Esophagus (tissue), 2 donors: ENCODE data around the gene LENG8. TPM values are rescaled to one million over a fixed set of nuclear protein-coding genes. Genes with fewer than 3 reads are reported as not detected.

ENCODE experiments used
- H3K27ac ChIP-seq, 2 donors: one replicate each; pipeline ENCODE4 v1.5.1; 2013; ENCODE audit warnings: low read depth in 2 of 2, mild to moderate bottlenecking in 2 of 2, inconsistent platforms in 1 of 2, low read length in 1 of 2, moderate library complexity in 1 of 2
- H3K27me3 ChIP-seq, 2 donors: one replicate each; pipeline ENCODE4 v1.6.1; 2013; ENCODE audit warnings: low read length in 2 of 2, control low read depth in 1 of 2, mild to moderate bottlenecking in 1 of 2; ENCODE audit not compliant: insufficient read depth in 2 of 2, control insufficient read depth in 1 of 2
- H3K36me3 ChIP-seq, 2 donors: one replicate each; pipeline ENCODE4 v1.6.1; 2013; ENCODE audit warnings: low read length in 1 of 2; ENCODE audit not compliant: control insufficient read depth in 2 of 2, insufficient read depth in 2 of 2
- H3K4me1 ChIP-seq, 2 donors: one replicate each; pipeline ENCODE4 v1.6.1; 2013; ENCODE audit warnings: low read length in 1 of 2; ENCODE audit not compliant: control insufficient read depth in 2 of 2, insufficient read depth in 2 of 2
- H3K4me3 ChIP-seq, 2 donors: one replicate each; pipeline ENCODE4 v1.5.1; 2013; ENCODE audit warnings: low read length in 2 of 2, mild to moderate bottlenecking in 2 of 2, low read depth in 1 of 2, moderate library complexity in 1 of 2
- H3K9me3 ChIP-seq, 2 donors: one replicate each; pipeline ENCODE4 v1.6.1; 2013; ENCODE audit warnings: mild to moderate bottlenecking in 2 of 2, low read depth in 1 of 2, low read length in 1 of 2, moderate library complexity in 1 of 2; ENCODE audit not compliant: control insufficient read depth in 2 of 2, insufficient read depth in 1 of 2
- WGBS, 2 donors: extraction: QIAGEN DNeasy Blood & Tissue Kit; methylation state at CpG; one replicate each; pipeline ENCODE4 v1.1.7; 2013; 5-methylcytosine and 5-hydroxymethylcytosine counted together
- polyA plus RNA-seq, 2 donors: library from polyadenylated mRNA; stranded (reverse); fragments of 200-250 nt; gene quantifications; one replicate each; pipeline ENCODE4 v1.2.3, GENCODE V29; 2013
- donor health status: healthy with polysubstance abuse.
- donor health status: Bipolar disorder and iron deficiency.

The LENG8 gene
- 100 to 1,000 TPM in 1 of 2 donors, 10 to 100 TPM in 1; 55.3 to 137 TPM for polyA plus RNA-seq

- H3K36me3 ChIP-seq: peaks cover 11 to 30% of the 10 kb centered on the region in 2 donors
- 0 to 1% methylated on average over 83 to 96 of the region's 96 CpGs for WGBS, 2 donors
- H3K27ac ChIP-seq: peak within 1 kb of the TSS; percentile 98 to 99
- no peaks in the 10 kb centered on the region for H3K27me3 ChIP-seq
- peaks cover 5 to 16% of the 10 kb centered on the region in 2 donors for H3K4me1 ChIP-seq
- peak within 1 kb of the TSS; percentile 74 to 93 for H3K4me3 ChIP-seq
- no peaks in the 10 kb centered on the region for H3K9me3 ChIP-seq
Measured at GRCh38 chr19:54448774-54449700, at the start of gene LENG8. Gene LENG8 (plus strand): TSS chr19:54449199. CDS start chr19:54451345, 2,146 bp downstream.

GRCh38 chr19:54400913-54401312 is 48.1 kb upstream of the LENG8 start:
- WGBS, 2 donors: 43 to 66% methylated on average over 6 of the region's 6 CpGs
- Histone ChIP-seq H3K27me3 (no peaks in the 10 kb centered on the region), H3K4me3 (no peak overlapping the region), H3K9me3 (peaks cover 0 to 2% of the 10 kb centered on the region in 2 donors), H3K4me1 (peaks cover 0 to 3% of the 10 kb centered on the region in 2 donors), H3K27ac (no peak overlapping the region), H3K36me3 (no peaks in the 10 kb centered on the region)

- Histone ChIP-seq H3K4me3 (no peak overlapping the region), H3K36me3 (no peaks in the 10 kb centered on the region), H3K27ac (no peak overlapping the region), H3K4me1 (peaks cover 0 to 3% of the 10 kb centered on the region in 2 donors), H3K9me3 (peaks cover 0 to 2% of the 10 kb centered on the region in 2 donors), H3K27me3 (no peaks in the 10 kb centered on the region)
- 76 to 86% methylated on average over 8 of the region's 8 CpGs for WGBS, 2 donors
Measured at GRCh38 chr19:54403054-54403453, 45.9 kb upstream of the LENG8 start.

GRCh38 chr19:54405628-54406027 is 43.4 kb upstream of the LENG8 start:
- no peak overlapping the region for H3K27ac ChIP-seq
- peaks cover 0 to 2% of the 10 kb centered on the region in 2 donors for H3K9me3 ChIP-seq
- no peaks in the 10 kb centered on the region for H3K27me3 ChIP-seq
- no peak overlapping the region for H3K4me3 ChIP-seq
- H3K36me3 ChIP-seq: no peaks in the 10 kb centered on the region
- peaks cover 0 to 3% of the 10 kb centered on the region in 2 donors for H3K4me1 ChIP-seq

- H3K9me3 ChIP-seq: peaks cover 0 to 2% of the 10 kb centered on the region in 2 donors
- WGBS, 2 donors: 87 to 89% methylated on average over 7 of the region's 7 CpGs
Measured at GRCh38 chr19:54407780-54408179, 41.2 kb upstream of the LENG8 start.

GRCh38 chr19:54408456-54409026 is 40.5 kb upstream of the LENG8 start:
- Histone ChIP-seq H3K4me3 (no peak overlapping the region), H3K4me1 (no peaks in the 10 kb centered on the region), H3K36me3 (no peaks in the 10 kb centered on the region), H3K9me3 (no peaks in the 10 kb centered on the region), H3K27ac (no peak overlapping the region), H3K27me3 (no peaks in the 10 kb centered on the region)
- 75 to 85% methylated on average over 9 of the region's 9 CpGs for WGBS, 2 donors

More at GRCh38 chr19:54407780-54408179, 41.2 kb upstream of the LENG8 start:
- H3K4me3 ChIP-seq: no peak overlapping the region
- H3K36me3 ChIP-seq: no peaks in the 10 kb centered on the region
- peaks cover 0 to 3% of the 10 kb centered on the region in 2 donors for H3K4me1 ChIP-seq
- H3K27me3 ChIP-seq: no peaks in the 10 kb centered on the region
- H3K27ac ChIP-seq: no peak overlapping the region

DNA sequence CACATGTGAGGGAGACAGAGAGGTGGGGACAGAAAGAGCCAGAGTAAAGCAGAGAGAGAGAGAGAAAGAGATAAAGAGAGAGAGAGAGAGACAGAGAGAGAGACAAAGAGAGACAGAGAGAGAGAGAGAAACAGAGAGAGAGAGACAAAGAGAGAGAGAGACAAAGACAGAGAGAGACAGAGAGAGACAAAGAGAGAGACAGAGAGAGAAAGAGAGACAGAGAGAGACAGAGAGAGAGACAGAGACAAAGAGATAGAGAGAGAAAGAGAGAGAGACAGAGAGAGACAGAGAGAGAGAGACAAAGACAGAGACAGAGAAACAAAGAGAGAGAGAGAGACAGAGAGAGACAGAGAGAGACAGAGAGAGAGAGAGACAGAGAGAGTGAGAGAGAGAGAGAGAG is 38.0 kb upstream of the LENG8 start:
- peaks cover 0 to 9% of the 10 kb centered on the region in 2 donors for H3K27me3 ChIP-seq
- H3K4me3 ChIP-seq: no peak overlapping the region
- H3K27ac ChIP-seq: no peak overlapping the region
- no peaks in the 10 kb centered on the region for H3K4me1 ChIP-seq
- H3K36me3 ChIP-seq: no peaks in the 10 kb centered on the region
- peaks cover 0 to 5% of the 10 kb centered on the region in 2 donors for H3K9me3 ChIP-seq

DNA sequence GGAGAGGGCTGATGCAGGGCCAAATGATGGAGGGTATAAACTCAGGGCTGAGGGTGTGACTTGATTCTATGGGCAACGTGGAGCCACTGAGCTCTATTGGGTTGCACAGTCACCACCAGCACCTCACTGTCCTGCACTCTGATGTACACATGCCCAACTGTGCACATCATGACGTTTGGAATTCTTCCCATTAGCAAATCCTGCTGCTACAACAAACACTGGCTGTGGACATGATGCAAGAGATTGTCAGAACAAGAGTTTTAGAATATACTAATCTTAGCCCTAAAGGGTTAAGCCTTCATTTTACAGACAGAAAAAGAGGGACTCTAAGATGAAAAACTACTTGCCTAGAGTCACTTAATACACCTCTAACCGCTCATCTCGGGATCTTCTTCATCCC is 36.1 kb upstream of the LENG8 start:
- peaks cover 0 to 8% of the 10 kb centered on the region in 2 donors for H3K9me3 ChIP-seq
- no peaks in the 10 kb centered on the region for H3K4me1 ChIP-seq
- no peak overlapping the region for H3K27ac ChIP-seq
- H3K27me3 ChIP-seq: peaks cover 0 to 16% of the 10 kb centered on the region in 2 donors
- no peaks in the 10 kb centered on the region for H3K36me3 ChIP-seq
- H3K4me3 ChIP-seq: no peak overlapping the region
- WGBS, 2 donors: 70 to 76% methylated on average over 4 of the region's 4 CpGs

GRCh38 chr19:54414156-54414555 is 34.8 kb upstream of the LENG8 start:
- Histone ChIP-seq H3K27me3 (peaks cover 0 to 16% of the 10 kb centered on the region in 2 donors), H3K4me1 (peaks cover 0 to 2% of the 10 kb centered on the region in 2 donors), H3K27ac (no peak overlapping the region), H3K4me3 (no peak overlapping the region), H3K9me3 (peaks cover 0 to 8% of the 10 kb centered on the region in 2 donors), H3K36me3 (no peaks in the 10 kb centered on the region)
- WGBS, 2 donors: 87 to 88% methylated on average over 4 of the region's 4 CpGs
